HG03460 (cell line): ENCODE results near the gene EEF1AKMT3.

Experiments used
- ATAC-seq: cut with Tn5 transposase; IDR thresholded peaks from one replicate; pipeline ENCODE4 v1.9.1; 2021; ENCODE audit not compliant: unreplicated experiment

EEF1AKMT3 gene

DNA sequence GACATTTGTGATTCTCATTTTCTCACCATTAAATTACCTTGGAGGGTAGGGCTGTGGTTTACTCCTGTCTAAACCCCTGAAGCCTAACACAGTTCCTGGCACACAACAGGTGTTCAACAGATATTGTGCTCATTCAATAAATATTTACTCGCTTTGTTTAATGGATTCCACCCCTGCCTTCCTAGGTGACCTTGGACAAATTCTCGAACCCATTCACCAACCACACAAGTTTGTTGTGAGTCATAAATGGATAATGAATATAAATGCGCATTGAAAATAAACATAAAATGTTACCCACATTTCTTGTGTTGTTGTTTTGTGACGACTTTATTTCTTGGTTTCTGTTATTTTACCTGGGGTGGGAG lies 9.8 kb downstream of the EEF1AKMT3 start:
- no peak for ATAC-seq

DNA sequence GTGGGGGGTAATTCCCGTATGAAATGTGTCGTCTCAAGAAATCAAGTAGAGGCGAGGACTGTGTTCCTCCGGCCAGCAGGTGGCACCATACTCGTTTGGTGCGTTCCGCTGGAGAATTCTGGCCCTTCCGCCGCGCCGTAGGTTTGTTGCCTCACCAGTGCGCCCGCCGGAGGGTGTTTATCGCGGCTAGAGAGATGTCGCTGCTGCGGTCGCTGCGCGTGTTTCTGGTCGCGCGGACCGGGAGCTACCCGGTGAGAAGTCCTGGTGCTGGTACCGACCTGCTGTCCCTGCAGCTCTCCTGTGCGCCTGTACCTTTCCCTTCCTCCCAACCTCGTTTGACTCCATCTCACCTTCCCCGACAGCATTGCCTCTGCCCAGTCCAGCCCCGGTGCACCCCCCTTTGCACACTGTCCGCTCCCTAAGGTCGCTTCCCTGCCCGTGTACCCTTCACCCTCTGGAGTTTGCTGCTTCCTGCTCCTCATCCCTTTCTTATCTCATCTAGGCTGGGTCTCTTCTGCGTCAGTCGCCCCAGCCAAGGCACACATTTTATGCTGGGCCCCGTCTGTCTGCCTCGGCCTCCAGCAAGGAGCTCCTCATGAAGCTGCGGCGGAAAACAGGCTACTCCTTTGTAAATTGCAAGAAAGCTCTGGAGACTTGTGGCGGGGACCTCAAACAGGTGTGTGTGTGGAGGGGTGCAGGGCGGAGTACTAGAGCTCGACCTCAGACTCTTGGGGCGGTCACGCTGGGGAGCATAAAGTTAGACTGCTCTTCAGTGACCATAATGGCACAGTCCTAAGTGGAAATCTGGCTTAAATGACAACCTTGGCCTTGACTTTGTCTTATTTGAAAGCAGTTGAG lies 10.4 kb downstream of the EEF1AKMT3 start, which contains the start of gene TSFM:
TSFM (plus strand) TSS at position 180 of the 858 bp plus-strand sequence; CDS start at position 195, 15 bp downstream.
- ATAC-seq = peak; percentile 87

DNA sequence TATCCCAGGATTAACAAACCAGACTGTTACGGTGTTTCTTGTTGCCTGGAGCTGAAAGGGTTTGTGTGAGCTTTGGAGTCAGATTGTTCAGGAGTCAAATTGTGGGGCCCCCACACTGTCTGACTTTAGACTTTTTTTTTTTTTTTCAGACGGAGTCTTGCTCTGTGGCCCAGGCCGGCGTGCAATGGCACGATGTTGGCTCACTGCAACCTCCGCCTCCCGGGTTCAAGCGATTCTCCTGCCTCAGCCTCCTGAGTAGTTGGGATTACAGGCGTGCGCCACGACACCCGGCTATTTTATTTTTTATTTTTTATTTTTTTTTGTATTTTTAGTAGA lies 11.0 kb downstream of the EEF1AKMT3 start:
- no peak for ATAC-seq

DNA sequence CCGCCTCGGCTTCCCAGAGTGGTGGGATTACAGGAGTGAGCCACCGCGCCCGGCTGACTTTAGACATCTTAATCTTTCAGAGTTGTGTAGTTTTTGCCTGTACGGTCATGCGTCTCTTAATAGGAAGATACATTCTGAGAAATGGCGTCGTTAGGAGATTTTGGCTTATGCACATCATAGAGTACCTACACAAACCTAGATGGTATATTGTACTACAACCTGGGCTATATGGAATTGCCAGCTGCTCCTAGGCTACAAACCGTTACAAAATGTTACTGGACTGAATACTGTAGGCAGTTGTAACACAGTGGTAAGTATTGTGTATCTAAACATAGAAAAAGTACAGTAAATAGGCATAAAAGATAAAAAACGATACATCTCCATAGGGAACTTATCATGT lies 11.4 kb downstream of the EEF1AKMT3 start:
- ATAC-seq = no peak

DNA sequence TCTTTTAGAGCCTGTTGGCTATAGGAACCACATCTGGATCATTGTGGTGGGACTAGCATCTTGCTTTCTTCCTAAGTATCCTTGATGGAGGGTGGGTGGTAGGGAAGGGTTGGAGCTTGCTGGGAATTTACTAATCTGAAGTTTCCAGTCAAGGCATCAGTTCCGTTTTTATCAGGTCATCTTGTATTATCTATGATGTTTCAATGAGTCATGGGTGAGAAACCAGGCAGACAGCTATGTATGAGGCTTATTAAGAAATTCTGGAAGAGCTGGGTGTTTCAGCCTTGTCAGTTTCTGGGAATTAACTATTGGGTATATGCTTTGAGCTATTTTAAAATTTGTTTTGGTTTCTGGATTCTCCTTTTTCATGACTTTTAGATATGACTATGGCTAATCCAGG lies 21.5 kb downstream of the EEF1AKMT3 start:
- ATAC-seq = no peak

DNA sequence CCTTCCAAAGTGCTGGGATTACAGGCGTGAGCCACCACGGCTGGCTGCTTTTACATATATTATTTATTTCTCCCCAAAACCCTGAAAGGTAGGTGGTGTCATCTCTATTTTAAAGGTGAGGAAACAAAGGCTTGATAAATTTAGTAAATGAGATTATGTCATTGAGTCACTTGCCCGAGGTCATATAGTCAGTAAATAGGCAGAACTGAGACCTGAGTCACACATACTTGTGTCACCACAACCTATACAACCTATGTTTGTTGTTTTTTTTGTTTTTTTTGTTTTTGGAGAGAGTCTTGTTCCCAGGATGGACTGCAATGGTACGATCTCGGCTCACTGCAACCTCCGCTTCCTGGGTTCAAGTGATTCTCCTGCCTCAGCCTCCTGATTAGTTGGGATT lies 22.9 kb downstream of the EEF1AKMT3 start:
- ATAC-seq = no peak

DNA sequence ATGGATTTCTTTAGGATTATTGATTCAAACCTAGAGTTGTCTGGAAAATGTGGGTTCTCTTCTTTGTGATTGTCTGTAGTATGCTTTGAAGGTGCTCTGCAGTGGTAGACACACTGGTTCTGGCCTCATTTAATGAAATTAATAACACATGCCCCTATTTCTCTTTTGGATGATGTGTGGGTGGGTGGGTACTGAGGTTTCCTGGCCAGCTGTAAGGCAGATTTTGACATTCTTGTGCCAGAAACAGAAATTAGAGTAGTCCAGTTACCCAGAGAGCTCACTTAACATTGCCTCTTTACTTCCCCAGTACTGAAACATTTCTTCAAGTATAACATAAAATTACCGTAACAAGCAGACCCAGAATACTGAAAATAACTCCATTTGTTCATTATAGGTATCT lies 24.6 kb downstream of the EEF1AKMT3 start:
- ATAC-seq = no peak

DNA sequence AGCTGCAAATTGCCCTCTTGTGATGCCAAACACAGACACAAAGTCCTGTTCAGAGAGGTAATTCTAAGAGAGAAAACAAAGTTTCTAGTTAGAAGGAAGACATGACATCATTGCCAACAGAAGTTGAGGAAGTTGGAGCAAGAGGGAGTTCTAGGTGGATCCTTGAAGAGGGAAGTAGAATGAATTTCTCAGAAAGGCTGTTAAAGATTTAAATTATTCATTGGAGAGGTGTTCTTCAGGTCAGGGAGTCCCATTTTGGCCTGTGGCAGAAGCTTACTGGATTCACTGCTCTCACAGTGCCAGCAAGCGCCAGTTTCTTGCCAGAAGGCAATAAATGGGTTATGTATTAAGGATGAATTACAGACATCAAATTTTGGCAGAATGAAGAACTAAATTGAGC lies 25.5 kb downstream of the EEF1AKMT3 start:
- no peak for ATAC-seq

DNA sequence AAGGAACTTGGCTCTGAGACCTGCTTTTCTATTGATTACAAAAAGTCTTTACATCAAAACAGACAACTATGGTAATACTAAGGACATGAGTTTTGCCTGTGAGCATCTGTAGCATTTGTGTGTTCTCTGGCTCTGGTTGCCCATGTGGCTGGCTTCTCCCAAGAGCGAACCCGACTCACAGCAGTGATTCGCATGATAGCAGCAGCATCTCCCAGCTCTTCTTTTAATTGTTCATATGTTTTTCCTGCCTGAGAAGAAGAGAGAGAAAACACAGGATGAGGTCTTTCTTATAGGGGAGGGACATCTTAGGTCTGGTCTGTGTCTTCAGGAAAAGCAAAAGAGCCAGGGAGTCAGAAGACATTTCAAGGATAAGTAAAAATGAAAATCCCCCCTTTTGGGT lies 28.6 kb downstream of the EEF1AKMT3 start:
- no peak for ATAC-seq

DNA sequence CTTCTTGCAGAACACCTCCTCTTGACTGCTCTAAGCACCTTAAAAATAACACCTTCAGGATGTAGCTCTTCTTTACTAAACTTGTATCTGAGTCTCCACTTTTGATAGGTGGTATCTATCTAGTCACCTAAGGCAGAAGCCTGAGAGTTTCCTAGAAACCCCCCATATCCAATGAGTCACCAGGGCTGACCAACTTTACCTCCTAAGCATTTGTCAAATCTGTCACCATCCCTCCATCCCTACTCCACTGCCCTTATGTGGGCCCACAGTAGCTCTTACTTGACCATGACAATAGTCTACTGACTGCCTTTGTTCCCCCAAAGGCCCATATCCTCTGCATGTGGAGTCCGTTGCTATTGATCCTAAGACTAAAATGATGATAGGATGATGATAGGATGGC lies 30.2 kb downstream of the EEF1AKMT3 start:
- ATAC-seq = no peak

DNA sequence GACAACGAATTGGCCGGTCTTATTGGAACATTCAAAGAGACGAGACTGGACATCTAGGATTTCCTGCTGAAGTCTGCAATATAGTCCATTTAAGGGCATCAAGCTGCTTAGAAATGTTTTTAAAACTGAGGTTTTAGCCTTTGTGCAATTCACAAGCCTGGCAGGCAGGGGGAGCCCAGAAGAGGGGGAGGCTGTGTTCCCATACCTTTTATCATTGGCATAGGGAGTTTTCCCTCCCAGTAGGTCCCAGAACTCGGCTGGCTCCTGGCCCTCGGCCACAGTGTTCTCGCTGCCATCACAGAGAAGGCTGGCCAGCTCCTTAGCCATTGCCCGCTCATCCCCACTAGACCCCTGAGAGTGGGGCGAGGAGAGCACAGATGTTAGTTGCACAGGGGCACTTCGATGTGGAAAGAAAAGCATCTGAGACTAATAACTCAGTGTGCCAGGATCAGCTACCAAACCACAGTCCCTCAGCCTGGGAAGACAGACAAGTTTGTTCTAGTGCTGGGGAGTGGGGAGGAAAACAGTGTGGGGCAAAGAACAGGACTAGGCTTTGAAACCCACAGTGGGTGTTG lies 31.0 kb downstream of the EEF1AKMT3 start:
- no peak for ATAC-seq

DNA sequence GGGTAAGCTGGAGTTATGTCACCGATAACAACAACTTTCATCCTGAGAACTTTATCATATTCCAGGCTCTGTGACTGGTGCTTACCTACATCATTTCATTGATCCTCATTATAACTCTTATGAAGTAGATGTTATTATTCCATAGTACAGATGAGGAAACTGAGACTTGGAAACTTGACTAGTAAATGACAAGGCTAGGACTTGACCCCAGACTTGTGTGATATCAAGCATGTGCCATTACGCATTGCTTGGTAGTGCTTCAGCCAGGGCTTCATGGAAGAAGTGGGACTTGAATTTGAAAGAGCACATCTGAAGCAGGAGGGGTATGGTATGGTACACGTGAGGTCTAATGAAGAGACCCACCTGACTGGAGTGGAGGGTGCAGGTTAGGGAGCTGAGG lies 34.3 kb downstream of the EEF1AKMT3 start:
- no peak for ATAC-seq

DNA sequence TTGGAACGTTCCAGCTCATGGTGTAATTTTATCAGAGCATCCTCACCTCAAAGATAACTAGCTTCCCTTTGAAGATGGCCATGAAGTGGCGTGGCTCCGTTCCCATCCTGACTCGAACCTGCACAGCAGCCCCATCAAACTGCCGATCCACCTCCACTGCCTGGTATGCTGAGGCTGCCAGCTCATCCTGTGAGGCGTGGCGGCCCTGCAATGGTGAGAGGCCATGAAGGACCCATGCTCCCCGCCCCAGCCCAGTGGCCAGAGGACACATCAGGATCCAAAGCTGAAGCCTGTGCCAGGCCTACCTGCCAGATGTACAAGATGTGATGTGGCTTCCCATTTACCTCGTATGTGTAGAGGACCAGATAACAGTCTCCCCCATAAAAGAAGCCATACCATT lies 34.9 kb downstream of the EEF1AKMT3 start:
- ATAC-seq = no peak

DNA sequence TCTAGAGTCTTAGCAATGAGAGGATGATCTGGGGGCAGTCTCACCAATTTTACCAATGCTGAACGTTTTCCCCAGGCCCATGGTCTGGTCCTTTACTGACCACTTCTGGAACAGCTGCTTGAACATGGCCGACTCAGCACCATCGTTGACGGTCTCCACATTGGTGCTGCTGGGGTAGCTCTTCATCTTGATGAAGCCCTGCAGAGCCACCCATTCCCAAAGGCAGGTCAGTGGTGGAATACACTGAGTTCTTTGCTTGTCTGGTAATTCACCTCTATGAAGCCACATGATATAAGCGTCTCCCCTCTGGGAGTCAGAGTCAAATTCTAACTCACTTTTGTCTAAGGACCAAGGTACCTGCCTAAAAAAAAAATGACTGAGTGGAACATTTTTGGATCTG lies 35.9 kb downstream of the EEF1AKMT3 start:
- ATAC-seq = no peak

DNA sequence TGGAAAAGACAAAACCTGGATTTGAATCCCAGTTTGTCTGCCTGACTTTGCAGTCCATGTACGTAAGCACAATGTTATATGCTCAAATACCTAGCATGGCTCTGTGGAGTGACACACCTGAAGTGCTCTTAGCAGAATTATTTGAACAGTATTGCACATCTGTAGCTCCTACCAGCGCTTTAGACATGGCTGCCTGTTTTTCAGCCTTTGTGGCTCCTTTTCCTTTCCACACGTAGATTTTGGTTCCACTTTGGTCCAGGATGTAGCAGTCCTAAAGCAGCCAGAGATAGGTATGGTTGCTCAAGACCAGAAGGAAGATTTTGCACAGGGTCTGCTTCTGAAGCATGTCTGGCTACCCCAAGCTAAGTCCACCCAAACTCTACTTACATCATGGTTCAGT lies 37.0 kb downstream of the EEF1AKMT3 start:
- ATAC-seq = no peak

DNA sequence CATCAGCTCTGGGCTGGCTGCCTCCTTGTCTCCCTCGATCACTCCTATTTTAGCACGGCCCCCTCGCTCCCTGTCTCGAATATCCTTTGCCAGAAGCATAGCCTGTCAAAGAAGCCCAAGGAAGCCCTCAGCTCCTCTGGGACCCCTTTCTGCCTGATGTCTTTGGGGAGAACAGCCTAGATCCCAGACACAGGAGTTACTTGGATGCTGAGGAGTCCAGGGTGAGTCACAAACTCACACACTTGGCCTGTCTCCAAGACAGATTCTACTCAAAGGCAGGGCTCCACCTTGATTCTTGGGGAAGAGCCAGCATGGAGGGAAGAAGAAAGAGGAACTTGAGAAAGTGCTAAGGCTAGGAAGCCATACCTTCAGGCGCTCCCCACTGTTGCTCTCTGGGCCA lies 38.0 kb downstream of the EEF1AKMT3 start:
- ATAC-seq = no peak

DNA sequence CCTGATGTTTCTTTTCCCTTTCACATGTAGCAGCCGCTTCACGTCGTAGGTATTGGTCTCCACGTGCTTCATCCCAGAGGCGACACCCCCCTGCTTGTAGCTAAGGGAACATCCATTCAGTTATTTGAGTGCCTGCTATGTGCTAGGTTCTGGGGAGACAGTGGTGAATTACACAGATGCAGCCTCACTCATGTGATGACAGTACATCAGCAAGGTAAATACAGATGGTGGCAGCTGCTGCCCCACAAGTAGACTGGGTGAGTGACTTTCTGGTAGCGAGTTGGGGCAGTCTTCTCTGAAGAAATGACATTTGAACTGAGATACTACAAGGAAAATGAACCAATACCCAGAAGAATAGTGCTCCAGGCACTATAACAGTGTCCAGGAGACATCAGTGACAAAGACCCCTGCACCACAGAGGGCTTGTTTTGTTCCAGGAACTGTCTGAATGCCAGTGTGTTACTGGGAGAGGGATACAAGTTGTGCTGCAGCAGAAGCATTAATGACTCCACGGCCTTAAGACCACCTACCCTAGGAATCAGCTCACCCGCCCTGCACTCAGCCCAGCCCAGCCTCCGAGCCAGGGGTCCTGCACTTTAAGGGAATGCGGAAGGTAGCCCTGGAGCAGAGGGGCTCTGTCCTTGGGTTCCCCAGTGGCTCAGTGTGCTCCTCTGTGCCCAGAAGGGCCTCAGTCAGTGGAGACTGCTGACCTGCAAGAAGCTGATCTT lies 38.8 kb downstream of the EEF1AKMT3 start:
- no peak for ATAC-seq

DNA sequence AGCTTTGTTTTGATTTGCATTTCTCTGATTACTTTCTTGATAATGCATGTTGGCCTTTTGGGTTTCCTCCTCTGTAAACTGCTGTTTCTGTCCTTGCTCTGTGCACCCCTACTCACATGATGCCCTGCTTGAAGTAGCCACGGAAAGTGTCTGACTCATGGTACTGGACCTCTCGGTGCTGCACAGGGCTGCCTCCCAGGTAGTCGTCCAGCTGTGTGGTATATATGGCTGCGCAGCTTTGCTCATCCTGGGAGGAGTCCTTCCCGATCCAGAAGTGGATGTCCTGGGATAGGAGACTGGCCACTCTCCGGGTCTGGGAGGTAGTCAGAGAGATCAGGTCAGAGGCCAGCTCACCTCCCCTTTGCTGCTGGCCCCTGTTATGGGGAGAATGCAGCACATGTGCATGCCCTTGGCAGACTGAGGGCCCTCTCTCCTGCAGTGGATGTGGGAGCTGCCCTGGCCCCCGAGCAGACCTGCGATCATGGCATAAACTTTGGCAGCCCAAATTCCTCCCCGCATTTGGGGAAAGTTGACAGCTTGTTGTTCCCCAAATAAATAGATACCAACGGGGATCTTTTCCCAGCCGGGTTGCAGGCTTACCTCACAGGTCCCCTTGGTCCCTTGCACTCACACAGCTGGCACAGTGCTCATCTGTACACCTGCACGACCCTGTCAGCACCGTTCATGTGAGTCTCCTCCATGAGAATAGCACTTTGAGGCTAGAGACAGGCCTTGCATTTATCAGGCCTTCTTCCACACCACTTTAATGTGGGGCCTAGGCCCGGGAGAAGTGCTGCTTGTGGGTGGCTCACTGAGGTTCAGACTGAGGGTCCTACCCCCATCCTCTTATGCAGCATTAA lies 40.9 kb downstream of the EEF1AKMT3 start:
- no peak for ATAC-seq

DNA sequence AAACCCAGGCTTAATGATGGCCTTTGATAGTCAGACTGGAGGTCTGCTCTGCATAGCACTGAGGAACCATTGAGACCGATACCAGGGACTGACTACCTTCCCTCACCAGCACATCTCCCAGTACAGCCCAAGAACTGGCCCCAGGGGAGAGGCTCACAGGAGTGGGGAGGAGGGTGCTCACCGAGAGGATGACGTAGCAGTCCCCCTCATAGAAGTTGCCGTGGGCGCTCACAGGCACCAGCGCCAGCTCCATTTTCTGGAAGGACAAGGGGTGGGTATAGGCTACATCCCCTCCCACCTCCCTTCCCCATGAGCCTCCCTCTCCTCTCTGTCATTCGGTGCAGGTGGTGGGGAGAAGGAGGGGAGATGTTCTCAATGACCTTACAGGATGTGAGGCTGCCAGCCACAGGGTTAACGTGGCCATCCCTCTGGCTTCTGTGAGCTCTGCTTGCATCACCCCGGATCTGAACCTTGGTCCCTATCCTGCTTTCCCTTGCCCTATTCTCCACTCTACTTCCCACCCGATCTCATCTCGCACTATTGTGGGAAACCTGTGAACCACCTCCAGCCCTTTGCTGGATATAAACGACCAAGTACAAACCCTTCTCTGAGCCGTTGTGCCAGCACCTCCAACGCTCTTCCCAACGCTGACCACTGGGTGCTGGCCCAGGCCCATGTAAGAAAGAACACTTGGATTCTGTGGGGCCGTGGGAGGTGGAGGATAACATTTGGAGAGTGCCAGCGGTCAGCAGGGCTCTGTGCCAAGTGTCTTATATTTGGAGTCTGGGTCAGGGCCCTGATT lies 41.8 kb downstream of the EEF1AKMT3 start:
- no peak for ATAC-seq

DNA sequence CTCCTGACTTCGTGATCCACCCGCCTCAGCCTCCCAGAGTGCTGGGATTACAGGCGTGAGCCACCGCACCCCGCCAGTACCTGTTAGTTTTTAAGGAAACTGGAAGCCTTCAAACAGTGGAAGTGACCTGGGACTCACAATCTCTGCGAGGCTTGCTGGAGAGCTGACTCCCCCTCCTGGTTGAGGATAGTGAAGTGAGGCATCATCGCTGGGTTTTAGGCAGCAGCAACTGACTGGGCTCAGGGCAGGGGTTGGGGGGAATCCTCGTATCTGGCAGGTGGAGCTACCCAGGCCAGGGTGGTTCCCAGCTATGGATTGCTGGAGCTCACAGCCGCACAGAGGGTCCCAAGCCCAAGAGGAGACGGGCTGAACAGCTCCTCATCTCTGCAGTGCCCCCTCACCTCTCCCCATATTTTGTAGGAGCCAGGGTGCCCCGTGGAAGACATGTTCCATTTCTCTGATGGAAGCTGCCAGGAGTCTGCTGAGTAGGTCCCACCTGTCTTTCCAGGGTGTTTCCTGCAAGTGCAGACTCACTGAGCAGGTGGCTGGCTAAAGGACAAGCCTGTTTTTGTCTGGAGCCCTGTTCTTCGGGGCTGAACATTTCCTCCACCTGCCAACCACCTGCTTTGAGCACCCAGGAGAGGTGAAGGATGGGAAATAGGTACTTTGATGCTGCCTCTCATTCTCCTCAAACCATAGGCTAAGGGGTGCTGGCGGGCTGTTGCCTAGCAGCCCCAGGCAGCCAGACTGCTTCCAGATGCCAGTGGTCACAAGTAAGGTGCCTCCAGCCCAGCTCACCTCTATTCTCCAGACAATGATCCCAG lies 43.0 kb downstream of the EEF1AKMT3 start:
- no peak for ATAC-seq
